ENCODE measurements around the gene KARS1.

Gene KARS1

DNA sequence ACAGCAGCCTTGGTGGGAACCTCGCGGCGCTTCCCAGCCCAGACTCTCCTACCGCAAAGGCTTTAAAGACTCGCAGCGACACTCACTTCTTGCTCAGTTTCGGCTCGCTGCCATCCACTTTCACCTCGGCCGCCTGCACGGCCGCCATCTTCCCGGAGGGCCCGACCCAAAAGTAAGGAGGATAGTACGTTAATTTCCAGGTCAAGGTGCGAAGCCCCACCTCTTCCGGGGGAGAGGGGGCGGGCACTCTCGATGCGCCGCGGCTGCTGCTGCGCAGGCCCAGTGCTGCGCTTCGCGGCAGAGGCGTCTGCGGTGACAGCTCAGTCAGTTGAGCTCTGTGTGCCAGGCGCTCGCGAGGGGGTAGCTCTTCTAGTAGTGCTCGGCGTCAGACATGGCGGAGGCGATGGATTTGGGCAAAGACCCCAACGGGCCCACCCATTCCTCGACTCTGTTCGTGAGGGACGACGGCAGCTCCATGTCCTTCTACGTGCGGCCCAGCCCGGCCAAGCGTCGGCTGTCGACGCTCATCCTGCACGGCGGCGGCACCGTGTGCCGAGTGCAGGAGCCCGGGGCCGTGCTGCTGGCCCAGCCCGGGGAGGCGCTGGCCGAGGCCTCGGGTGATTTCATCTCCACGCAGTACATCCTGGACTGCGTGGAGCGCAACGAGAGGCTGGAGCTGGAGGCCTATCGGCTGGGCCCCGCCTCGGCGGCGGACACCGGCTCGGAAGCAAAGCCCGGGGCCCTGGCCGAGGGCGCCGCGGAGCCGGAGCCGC, at the start of gene KARS1, which contains the start of gene TERF2IP:
Gene KARS1, minus strand, starts transcription at position 174 of the 773 bp plus-strand sequence. Its CDS starts 26 bp downstream, at position 148.
Gene TERF2IP, plus strand, starts transcription at position 282 of the 773 bp plus-strand sequence. Its CDS starts 110 bp downstream, at position 392.
- peak; percentile 76 for DNase-seq (ENCODE audit: low read depth, low spot score)

DNA sequence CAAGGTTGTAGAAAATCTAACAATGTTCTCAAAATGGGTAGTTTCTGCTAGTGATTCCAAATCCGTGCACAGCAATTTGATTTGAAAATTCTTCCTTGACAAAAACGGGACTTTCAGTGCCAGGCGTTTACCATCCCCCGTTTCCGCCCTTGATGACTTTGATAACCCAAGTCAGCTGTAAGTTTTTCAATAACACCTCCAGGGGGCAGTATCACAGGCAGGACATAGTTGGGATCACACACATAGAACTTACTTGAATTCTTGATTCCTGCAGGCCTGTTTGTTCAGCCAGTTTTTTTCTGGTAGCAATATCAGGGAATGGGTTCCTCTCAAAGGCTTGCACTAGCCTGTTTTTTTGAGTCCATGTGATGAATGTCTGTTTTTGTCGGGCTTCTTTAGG, 48.2 kb upstream of the KARS1 start:
- DNase-seq (ENCODE audit: low read depth, low spot score): peak; percentile 15

DNA sequence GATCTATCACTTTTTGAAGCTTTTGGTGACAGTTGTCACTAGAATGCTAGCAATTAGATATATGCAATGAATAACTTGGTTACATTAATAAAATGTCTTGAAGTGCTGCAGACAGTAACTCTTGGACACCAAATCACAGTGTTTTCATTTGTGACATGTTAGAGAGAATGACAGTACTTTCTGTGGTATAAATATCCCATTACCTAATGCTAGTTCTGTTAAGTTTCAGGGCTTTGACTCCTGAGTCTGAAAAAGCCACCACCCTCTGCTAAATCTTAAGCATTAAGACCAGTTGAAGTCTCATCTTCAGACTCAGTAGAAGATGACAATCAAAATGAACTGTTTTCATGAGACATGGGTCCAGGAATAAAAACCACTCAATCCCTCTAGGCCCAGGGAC, 39.9 kb upstream of the KARS1 start:
- no peak for DNase-seq (ENCODE audit: low read depth, low spot score)

DNA sequence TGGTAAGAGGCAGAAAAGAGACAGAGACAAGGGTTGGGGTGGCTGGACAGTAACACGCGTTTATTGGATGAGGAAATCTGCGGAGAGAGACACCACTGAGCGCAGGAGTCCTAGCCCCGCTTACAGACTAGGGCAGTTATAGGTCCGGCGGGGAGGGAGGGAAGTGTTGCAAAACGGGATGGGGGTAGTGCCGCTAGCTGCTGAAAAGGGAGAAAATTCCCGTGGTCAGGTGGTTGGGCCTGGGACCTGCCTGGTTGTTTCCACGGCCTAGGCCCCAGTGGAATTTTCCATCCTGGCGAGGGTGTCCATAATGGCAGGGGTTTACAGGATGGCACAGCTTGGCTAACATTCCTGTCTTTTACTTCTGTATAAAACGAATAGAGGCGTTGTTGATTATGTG, 34.8 kb upstream of the KARS1 start:
- no peak for DNase-seq (ENCODE audit: low read depth, low spot score)

DNA sequence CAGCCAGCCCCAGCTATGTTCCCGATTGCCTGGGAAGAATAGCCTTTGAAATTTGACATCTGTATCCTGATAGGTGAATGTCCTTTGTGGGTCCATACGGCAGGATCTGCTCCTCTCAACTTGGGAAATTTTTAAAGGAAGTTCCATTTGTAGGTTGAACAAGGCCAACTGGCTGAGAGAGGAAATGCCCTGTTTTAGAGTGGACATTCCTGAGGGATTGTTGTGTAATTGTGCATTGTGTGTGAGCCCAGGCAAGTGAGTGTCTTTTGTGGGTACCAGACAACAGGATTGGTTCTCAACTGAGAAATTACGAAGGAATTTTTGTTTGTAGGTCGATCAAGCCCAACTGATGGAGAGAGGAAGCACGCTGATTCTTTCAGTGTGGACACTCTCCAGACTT, 31.9 kb upstream of the KARS1 start:
- no peak for DNase-seq (ENCODE audit: low read depth, low spot score)

DNA sequence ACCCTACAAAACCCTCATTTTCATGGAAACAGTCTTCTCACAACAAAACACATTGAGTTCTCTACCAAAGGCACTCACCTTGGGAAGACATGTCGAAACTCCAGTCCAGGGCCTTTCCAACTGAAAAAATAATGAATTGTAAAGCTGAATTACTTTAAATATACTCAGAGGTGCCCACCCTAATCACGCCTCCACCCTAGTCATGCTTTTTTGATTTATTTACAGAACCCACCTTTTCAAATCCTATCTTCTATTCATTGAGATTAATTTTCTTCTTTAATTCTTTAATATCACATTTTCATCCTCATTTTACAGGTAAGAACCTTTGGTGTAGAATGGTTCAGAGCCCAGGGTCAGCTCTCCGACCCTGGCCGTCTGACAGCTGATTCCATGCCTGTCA, 29.4 kb upstream of the KARS1 start, which contains the start of gene CPHXL2:
Gene CPHXL2, minus strand, starts transcription at position 101 of the 400 bp plus-strand sequence. Its CDS starts 10 bp downstream, at position 91.
- DNase-seq (ENCODE audit: low read depth, low spot score): no peak

DNA sequence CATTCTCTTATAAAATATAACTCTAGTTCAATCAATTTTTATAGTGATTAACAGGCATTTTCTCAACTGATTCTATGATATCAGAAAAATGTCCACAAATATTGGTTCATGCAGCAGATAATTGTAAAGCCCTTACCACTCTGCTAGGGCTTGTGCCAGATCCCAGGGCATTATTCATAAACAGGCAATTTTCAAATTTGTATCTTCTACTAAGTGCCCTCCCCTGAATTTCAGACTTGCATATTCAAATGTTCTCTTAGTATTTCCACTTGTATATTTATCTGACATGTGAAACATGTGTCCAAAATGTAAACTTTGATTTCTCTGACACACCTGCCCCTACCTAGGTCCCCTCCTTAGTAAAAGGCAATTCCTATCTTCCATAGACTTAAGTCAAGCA, 20.0 kb upstream of the KARS1 start:
- DNase-seq (ENCODE audit: low read depth, low spot score): no peak

DNA sequence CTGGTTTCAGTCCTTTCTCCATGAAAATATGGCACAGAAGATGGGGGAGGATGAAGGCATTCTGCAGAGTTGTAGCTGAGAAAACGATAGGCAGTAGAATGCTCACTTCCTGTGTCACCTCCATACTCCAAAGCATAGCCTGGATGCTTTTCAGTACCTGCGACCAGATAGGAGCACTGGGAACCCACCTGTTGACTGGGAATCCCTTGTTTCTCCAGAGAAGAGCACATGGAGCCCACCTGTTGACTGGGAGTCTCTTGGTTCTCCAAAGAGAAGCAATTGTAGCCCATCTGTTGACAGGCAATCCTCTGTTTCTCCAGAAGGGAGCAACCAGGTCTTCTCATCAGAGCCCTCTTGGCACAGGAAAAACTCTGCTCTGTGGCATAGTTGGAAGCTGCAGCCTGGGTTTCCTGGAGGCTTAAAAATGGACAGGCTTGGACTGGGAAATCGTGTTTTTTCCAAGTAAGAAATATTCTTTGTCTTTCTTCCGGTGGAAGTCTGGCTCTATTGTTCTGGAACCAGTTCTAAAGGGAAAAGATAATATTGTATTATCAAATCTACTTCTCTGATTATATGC, 13.3 kb upstream of the KARS1 start:
- DNase-seq (ENCODE audit: low read depth, low spot score): no peak

DNA sequence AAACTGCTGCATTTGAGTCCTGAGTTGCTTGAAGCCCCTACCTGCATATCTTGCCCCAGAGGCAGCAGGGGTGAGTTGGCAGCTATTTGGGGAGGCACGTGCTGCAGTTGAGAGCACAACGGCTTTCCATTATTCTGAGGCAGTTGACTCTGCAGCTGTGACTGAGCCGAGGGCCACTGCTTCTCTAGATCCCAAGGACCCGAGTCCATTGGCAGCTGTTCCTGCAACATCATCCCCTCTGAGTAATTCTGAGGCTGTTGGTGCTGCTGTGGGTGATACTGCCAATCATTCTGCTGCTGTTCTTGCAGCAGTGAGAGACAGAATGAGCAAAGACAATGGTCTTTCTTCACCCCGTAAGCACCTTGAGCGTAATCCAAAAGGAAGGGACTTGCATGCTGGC, 12.9 kb upstream of the KARS1 start:
- DNase-seq (ENCODE audit: low read depth, low spot score): no peak

DNA sequence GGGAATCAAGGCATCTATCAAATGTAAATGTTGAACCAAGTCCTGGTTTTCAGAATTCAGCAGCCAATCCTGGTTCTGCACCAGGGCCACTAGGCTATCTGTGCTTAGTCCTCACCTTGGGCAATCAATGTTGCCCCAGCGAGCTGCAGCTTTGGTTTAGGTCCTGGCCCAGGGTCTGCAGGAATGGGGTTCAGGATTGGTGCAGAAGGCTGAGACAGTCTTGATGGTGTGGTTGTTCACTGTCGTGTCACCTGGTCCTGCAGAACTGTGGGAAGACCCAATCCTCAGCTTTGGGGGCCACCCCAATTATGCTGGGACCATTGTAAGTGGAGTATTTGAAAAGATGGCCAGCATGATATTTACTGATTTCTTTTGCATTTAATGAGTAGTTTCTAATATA, 10.7 kb upstream of the KARS1 start:
- DNase-seq (ENCODE audit: low read depth, low spot score): no peak

DNA sequence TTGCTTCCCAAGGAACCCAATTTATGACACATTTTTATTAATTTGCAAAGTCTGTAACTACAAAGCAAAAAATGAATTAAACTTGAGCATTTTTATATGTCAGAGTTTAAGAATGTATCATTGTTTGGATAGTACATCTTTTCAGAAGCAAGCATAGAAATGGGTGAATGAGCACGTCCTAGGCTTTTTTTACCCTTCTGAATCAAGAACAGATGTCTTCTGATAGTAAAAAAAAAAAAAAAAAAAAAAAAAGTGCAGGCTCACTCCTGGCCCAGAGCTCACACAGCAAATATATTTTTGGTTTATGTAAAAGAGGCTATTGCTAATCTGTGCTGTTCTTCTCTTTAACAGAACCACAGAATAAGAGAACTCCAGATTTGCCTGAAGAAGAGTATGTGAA, 6.5 kb upstream of the KARS1 start:
- no peak for DNase-seq (ENCODE audit: low read depth, low spot score)

DNA sequence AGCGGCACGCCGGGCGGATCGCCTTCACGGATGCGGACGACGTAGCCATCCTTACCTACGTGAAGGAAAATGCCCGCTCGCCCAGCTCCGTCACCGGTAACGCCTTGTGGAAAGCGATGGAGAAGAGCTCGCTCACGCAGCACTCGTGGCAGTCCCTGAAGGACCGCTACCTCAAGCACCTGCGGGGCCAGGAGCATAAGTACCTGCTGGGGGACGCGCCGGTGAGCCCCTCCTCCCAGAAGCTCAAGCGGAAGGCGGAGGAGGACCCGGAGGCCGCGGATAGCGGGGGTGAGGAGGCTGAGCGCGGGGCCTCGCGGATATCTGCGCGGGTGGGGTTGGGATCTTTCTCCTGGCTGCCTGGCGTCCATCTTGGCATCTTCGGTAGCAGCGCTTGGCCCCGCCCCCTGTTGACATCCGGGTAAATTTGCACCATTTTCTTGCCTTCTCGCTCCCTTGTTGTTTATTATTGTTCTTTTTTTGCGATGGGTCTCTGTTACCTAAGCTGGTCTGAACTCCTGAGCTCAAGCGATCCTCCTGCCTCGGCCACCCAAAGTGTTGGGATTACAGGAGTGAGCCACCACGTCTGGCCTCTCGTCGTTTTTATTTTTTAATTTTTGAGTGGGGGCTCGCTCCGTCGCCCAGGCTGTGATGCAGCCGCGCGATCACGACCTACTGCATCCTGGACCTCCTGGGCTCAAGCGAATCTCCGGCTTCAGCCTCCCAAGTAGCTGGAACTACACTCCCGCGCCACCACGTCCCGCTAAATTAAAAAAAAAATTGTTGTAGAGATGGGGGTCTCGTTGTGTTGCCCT, 1.0 kb upstream of the KARS1 start:
- DNase-seq (ENCODE audit: low read depth, low spot score): no peak

DNA sequence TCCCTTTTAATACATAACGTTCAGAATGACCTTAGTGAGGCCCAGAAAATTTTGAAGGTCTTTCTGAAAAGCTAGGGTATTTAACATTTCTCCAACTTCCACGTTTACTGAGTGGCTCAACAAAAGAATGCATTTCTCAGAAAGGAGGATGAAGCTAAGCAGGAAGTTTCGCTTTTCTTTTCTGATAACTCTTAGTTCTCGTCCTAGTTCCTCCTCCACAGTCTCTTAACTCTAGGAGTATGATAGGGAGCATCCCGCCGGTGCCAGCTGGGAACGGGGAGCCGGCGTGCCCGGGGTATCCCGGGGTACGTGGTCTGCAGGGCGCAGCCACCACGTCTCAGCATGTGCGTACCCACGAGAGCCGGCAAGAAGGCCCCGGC, 363 bp downstream of the KARS1 start:
- no peak for DNase-seq (ENCODE audit: low read depth, low spot score)

DNA sequence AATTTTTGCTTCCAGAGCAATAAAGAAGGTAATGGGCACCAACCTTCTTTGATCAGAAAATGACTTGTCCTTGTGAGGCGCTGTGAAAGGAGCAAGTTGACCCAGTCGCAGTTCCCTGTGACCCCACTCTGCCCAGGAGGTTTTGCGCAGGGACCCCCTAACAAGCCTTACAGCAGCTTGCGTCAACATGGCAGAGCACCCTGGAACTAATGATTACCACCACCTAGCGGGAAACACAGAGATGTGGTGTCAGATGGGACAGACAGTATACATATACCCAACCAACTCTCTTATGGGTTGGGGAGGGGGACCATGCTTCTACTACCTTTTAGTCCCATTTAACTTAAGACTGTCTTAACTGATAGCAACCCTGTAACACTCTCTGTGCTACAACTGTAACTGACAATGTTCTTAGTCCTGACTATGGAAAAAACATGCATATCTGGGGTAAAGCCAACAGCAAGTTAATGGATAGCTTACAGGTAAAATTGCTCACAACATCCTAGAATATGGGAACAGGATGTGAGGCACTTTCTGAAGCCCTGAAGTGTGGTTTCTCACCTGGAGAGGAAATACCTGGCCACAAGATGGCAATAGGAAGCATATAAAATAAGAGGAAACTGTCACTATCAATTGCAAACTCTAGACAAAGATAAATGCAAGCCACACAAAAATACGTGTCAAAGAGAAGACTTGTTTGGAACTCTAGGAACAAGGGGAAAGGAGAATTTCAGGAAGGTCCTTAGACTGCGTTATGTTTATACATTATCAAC, 3.0 kb downstream of the KARS1 start:
- DNase-seq (ENCODE audit: low read depth, low spot score): no peak

DNA sequence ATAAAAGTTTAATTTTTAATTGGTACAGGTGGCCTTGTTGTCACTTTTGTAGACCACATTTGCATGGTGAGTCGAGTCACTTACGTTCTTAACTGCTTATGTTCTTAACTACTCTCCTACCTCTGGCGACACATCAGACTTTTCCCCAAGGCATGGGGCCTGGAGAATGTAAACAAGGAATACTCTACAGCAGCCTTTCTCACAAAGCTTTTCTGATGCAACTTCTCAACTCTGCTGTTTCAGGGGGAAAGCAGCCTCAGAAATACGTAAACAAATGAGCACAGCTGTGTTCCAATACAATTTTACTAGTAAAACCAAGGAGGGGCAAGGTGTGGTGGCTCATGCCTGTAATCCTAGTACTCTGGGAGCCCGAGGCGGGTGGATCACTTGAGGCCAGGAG, 6.9 kb downstream of the KARS1 start:
- no peak for DNase-seq (ENCODE audit: low read depth, low spot score)

DNA sequence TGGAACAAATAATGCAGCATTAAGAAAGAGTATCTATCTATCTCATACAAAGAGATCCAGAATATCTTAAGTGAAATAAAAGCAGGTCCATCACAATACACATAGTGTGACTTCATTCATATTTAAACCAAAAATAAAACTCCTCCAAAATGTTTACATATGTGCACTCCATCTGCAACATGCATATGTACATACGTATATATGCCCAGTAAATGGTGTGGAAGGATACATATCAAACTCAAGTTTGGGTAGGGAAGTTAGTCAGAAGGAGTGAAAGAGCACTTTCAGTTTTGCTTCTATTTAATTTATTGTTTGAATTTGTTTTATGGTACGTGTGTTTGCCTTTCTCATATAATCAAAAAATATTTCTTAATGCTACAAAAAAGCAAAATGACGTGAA, 12.4 kb downstream of the KARS1 start:
- DNase-seq (ENCODE audit: low read depth, low spot score): no peak

DNA sequence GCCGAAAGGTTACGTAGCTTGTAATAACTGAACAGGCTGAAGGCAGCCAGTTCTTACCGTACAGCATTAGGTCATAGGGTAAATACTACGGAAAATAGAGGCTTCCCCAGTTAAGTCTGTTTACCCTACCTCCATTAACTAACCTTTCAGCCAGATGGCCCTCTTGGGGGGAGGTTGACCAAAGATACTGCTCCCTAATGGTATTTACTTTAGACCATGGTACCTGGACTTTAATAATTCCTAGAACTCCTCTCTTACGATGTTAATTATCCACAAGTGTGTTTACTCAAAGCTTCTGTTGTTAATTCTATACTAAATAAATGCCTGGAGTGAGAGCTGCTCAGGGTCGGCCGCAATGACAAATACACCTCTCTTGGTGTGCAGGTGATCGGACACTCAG, 14.6 kb downstream of the KARS1 start:
- no peak for DNase-seq (ENCODE audit: low read depth, low spot score)

DNA sequence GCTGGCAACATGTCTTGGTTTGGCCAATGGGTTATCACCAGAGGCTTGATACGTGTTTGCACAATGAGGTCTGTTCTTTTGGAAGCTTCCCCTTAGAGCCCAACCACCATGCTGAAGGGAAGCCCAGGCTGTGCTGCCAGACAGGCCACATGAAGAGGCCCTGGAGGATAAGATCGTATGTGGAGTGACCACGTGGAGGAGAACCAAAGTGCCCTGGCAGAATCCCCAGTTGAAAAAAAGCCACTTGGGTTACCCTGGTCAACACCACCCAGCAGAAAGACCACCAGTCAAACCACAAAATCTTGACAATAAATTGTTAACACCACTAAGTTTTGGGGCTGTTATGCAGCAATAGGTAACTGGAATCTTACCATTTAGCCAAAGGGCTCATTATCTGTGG, 17.4 kb downstream of the KARS1 start:
- DNase-seq (ENCODE audit: low read depth, low spot score): no peak

DNA sequence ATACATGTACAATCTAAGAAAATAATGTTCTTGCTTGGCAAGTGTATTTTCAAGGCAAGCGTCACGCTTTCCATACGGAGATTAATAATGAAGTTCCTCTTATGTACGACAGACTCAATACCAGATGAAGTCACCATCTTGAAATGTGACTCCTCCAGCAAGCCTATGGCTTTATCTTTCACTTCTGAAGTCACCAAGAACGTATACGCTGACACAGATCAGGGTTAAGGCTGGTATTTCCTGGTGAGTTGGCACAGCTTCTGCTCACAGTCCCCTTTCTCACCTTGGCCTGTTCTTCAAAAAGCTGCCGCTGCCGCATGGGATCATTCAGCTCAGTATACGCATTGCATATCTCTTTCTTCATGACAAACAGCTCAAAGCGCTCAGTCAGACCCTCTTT, 18.3 kb downstream of the KARS1 start:
- no peak for DNase-seq (ENCODE audit: low read depth, low spot score)

DNA sequence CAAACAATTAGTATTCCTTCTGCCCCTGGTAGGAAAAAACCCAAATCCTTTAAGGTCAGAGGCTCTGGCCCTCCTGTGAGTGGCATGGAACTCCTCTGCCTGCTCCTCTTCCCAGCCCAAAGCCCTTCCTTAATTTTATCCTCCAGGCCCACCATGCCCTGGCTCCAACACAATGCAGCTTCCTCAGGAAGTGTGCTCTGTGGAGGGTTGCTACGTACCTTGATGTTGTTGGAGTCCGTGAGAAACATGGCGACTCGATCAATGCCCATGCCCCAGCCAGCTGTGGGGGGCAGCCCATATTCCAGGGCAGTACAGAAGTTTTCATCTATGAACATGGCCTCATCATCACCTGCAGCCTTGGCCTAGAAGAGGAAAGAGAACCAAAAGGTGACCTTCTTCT, 19.1 kb downstream of the KARS1 start:
- no peak for DNase-seq (ENCODE audit: low read depth, low spot score)

DNA sequence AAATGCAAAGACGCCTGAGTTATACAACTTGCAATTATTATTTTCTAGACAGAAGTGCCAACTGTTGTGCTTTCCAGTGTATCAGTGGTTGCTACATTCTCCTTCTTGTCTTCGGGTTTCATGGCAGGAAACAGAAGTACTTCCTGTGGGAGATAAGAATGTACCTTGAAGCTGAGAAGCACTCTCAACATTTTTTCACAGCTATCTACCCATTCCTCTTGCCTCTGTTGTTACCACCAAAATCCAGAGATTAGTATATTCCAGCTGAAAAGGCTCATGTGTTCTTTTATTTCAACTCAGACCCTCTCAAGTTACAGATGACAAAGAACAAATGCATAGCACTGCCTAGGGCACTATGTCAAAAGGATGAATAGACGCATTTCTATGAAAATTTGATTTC, 19.6 kb downstream of the KARS1 start:
- no peak for DNase-seq (ENCODE audit: low read depth, low spot score)

DNA sequence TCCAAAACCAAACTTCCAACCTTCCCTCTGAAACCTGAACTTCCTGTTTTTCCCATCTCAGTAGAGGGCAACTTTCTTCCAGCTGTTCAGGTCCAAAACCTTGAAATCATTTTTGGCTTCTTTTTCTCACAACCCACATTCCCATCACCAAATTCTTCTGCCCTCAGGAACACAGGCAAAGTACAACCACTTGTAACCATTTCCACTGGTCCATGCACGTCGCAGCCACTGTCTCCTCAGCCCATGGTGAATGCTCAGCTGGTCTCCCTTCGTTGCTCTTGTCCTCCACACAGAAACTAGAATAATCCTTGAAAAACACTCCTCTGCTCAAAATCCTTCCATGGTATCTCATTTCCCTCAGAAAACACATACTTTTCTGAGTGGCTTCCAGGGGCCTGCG, 20.7 kb downstream of the KARS1 start:
- DNase-seq (ENCODE audit: low read depth, low spot score): no peak

Data from iPS DF 19.7 (cell line).